Astrocyte of the cerebellum (primary cell): ENCODE measurements around the gene HUS1B.

ENCODE experiments used
- DNase-seq: peaks from one replicate; pipeline ENCODE4 v3.0.0-alpha.2; 2011; ENCODE audit warnings: low read depth
- H3K4me3 ChIP-seq: 2 replicates; pipeline ENCODE4 v1.5.1; 2011; ENCODE audit warnings: mild to moderate bottlenecking, low read depth, low read length, moderate library complexity
- CTCF ChIP-seq: IDR thresholded peaks from 2 replicates; pipeline ENCODE4 v1.5.1; 2012; ENCODE audit warnings: low read length, low read depth, moderate library complexity, mild to moderate bottlenecking; ENCODE audit errors: missing control alignments
- in situ Hi-C: cut with HindIII; loops from 2 replicates; pipeline ENCODE4 v1.10.0; 2017; ENCODE audit warnings: low sequenced_read_pairs

HUS1B gene

GRCh38 chr6:617456-618100 is 39.3 kb downstream of the HUS1B start:
- H3K4me3 ChIP-seq, result no peak overlapping the region
- in situ Hi-C loops, result no loop called here
- no peak for DNase-seq
- TF ChIP-seq CTCF, result no peak

DNA sequence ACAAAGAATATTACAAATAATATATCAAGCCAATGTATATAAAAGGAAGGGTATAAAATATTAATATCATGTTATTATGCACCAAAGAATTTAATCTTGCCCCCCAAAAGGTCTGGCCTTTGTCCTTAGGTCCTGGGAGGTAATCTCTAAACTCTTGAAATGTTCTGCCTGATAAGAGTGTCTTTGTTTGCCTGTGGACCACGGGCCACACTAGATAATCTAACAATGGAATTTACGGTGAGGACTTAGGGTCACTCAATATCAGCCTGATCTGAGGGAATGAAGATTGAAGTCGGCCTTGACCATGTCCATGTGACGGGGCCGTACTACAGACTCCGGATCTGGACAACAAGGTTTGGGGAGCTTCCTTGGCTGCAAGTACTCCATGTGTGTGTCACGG is 42.9 kb downstream of the HUS1B start:
- TF ChIP-seq CTCF, result no peak
- no peak for DNase-seq
- in situ Hi-C loops, result no loop called here
- no peak overlapping the region for H3K4me3 ChIP-seq

DNA sequence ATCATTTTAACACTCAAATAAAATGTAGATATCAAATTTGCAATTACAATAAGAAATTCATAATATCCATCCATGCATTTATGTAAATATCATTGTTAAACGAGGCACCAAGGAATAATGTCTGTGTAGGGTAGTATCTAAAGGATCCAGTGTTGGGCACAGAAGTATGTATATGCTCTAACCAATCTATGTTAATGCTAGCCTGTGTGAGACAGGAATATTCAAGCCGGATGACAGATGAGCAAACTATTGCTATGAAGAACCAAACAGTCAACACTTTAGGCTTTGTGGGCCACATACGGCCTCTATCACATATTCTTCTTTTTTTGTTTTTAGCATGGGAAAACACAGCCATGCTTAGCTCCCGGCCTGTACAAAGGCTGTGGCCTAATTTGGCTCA is 45.0 kb downstream of the HUS1B start:
- no peak overlapping the region for H3K4me3 ChIP-seq
- in situ Hi-C loops, result no loop called here
- DNase-seq, result no peak
- no peak for TF ChIP-seq CTCF

- in situ Hi-C loops, result no loop called here
- no peak for DNase-seq
- no peak overlapping the region for H3K4me3 ChIP-seq
- TF ChIP-seq CTCF, result no peak
These were observed 46.0 kb downstream of the HUS1B start for GRCh38 chr6:610882-611281.

- in situ Hi-C loops, result no loop called here
- DNase-seq, result no peak
- no peak overlapping the region for H3K4me3 ChIP-seq
- no peak for TF ChIP-seq CTCF
These were observed 47.0 kb downstream of the HUS1B start for GRCh38 chr6:609905-610304.

GRCh38 chr6:606829-607379 is 50.0 kb downstream of the HUS1B start:
- in situ Hi-C loops, result no loop called here
- TF ChIP-seq CTCF, result no peak
- H3K4me3 ChIP-seq, result no peak overlapping the region
- DNase-seq, result no peak
